ENCODE results near the gene SMG6. TPM values are rescaled to one million over a fixed set of nuclear protein-coding genes. Genes with fewer than 3 reads are reported as not detected.

The SMG6 gene
- total RNA-seq, 2 experiments from 2014 or later = 39.3 to 39.7 TPM

GRCh38 chr17:2239170-2239551, 64.4 kb downstream of the SMG6 start:
- CTCF ChIA-PET = no interaction called here

DNA sequence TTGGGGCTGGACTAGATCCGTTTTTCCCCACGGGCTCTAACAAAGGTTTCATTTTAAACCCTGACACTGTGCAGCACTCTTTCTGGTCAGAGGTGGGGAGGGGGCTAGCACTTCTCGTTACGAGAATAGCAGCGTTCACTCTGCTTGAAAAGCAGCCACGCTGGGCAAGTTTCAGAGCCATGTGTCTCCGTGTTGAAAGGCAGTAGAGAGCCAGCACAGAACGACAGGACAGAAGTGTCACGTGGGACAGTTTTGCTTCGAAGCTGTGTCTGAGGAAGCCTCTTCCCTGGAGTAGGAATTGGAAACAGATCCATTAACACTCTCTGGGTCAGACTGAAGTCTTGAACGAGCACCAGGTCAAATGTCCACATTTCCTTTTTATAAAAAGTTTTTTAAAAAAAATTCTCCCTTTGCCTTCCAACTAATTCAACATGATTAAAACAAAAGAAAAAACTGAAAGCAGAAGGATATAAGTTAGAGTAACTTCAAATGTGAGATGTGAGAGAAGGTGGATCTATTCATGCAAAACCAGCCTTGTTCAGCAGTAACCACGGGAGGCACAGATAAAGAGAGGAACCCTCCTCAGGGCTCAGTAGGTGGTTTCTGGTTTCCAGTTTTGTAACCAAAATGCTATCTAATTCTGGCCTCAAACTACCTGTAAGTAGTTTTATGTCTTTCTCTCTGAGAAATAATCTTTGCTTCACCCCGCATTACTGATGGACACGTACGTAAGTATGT, 65.0 kb downstream of the SMG6 start:
- ATAC-seq (ENCODE audit: poor library complexity) = no peak
- ChIA-PET CTCF (interaction anchor here (1.3 kb wide), 1 partner anchor 180 kb away, joined by 6 read pairs; no protein-coding TSS in a partner anchor), POLR2A (no interaction called here)
- Mint-ChIP-seq H3K27me3 (no peaks in the 10 kb centered on the region), H3K36me3 (ENCODE audit: low read depth) (peaks cover 77% of the 10 kb centered on the region), H3K9me3 (no peaks in the 10 kb centered on the region), H3K4me3 (no peak overlapping the region), H3K4me1 (ENCODE audit: low read depth) (peaks cover 11% of the 10 kb centered on the region), H3K27ac (no peak overlapping the region)
- no peak for DNase-seq
- intact Hi-C loops (cut with DNase I, micrococcal nuclease) = no loop called here
- no peak overlapping the region for H3K27ac ChIP-seq (ENCODE audit: low read depth in 1 of 2, low read length in 2 of 2)
- no peaks in the 10 kb centered on the region for H3K9me3 ChIP-seq (ENCODE audit: control insufficient read depth in 1 of 2, insufficient read depth in 1 of 2, low read length in 2 of 2)
- H3K4me3 ChIP-seq (ENCODE audit: low read length) = no peak overlapping the region
- no peak for TF ChIP-seq CTCF (IDR thresholded peaks at IDR 0.05)
- H3K4me1 ChIP-seq (ENCODE audit: insufficient read depth, low read length) = peaks cover 8% of the 10 kb centered on the region
- peaks cover 71% of the 10 kb centered on the region for H3K36me3 ChIP-seq (ENCODE audit: insufficient read depth, low read length)
- H3K27me3 ChIP-seq (ENCODE audit: control insufficient read depth in 1 of 2, insufficient read depth in 2 of 2, low read length in 2 of 2) = no peaks in the 10 kb centered on the region

More at GRCh38 chr17:2239170-2239551, 64.4 kb downstream of the SMG6 start:
- intact Hi-C loops (cut with DNase I, micrococcal nuclease) = no loop called here
- no peak overlapping the region for H3K4me3 Mint-ChIP-seq
- DNase-seq = no peak
- no peaks in the 10 kb centered on the region for H3K27me3 ChIP-seq (ENCODE audit: control insufficient read depth in 1 of 2, insufficient read depth in 2 of 2, low read length in 2 of 2)
- no peak for ATAC-seq (ENCODE audit: poor library complexity)
- no peaks in the 10 kb centered on the region for H3K9me3 Mint-ChIP-seq
- H3K4me1 Mint-ChIP-seq (ENCODE audit: low read depth) = peaks cover 14% of the 10 kb centered on the region
- H3K4me3 ChIP-seq (ENCODE audit: low read length) = no peak overlapping the region
- peaks cover 82% of the 10 kb centered on the region for H3K36me3 Mint-ChIP-seq (ENCODE audit: low read depth)
- no peaks in the 10 kb centered on the region for H3K27me3 Mint-ChIP-seq
- no peak overlapping the region for H3K27ac Mint-ChIP-seq
- H3K4me1 ChIP-seq (ENCODE audit: insufficient read depth, low read length) = peaks cover 8% of the 10 kb centered on the region
- POLR2A ChIA-PET = no interaction called here
- H3K27ac ChIP-seq (ENCODE audit: low read depth in 1 of 2, low read length in 2 of 2) = no peak overlapping the region
- TF ChIP-seq CTCF (IDR thresholded peaks at IDR 0.05) = no peak
- H3K36me3 ChIP-seq (ENCODE audit: insufficient read depth, low read length) = peaks cover 72% of the 10 kb centered on the region
- no peaks in the 10 kb centered on the region for H3K9me3 ChIP-seq (ENCODE audit: control insufficient read depth in 1 of 2, insufficient read depth in 1 of 2, low read length in 2 of 2)

DNA sequence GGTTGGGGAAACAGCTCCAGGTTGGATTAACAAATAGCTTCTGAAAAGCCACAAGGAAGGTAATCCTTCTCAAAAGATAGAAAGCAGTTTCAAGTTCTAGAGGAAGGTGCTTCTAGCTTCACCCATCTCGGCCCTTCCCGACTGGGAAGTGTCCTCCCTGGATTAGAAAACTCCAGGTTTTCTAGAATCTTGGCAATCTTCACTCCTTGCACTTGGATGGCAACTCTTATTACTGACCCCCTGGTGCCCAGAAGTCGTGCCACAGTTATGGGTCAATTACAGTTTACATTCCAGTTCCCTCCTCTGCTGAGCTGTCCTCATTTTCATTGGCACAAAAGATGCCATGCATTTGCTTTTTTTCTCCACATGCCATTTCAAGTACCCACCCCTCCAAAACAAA, 65.6 kb downstream of the SMG6 start:
- ChIA-PET CTCF (interaction anchor here (1.3 kb wide), 1 partner anchor 180 kb away, joined by 6 read pairs; no protein-coding TSS in a partner anchor), POLR2A (no interaction called here)
- Mint-ChIP-seq H3K36me3 (ENCODE audit: low read depth) (peaks cover 74% of the 10 kb centered on the region), H3K27ac (no peak overlapping the region), H3K9me3 (no peaks in the 10 kb centered on the region), H3K4me3 (no peak overlapping the region), H3K27me3 (no peaks in the 10 kb centered on the region), H3K4me1 (ENCODE audit: low read depth) (peaks cover 11% of the 10 kb centered on the region)
- no peak overlapping the region for H3K4me3 ChIP-seq (ENCODE audit: low read length)
- H3K9me3 ChIP-seq (ENCODE audit: control insufficient read depth in 1 of 2, insufficient read depth in 1 of 2, low read length in 2 of 2) = no peaks in the 10 kb centered on the region
- H3K27me3 ChIP-seq (ENCODE audit: control insufficient read depth in 1 of 2, insufficient read depth in 2 of 2, low read length in 2 of 2) = no peaks in the 10 kb centered on the region
- no peak for ATAC-seq (ENCODE audit: poor library complexity)
- DNase-seq = no peak
- no peak for TF ChIP-seq CTCF (IDR thresholded peaks at IDR 0.05)
- H3K27ac ChIP-seq (ENCODE audit: low read depth in 1 of 2, low read length in 2 of 2) = no peak overlapping the region
- H3K4me1 ChIP-seq (ENCODE audit: insufficient read depth, low read length) = peaks cover 8% of the 10 kb centered on the region
- H3K36me3 ChIP-seq (ENCODE audit: insufficient read depth, low read length) = peaks cover 70% of the 10 kb centered on the region
- intact Hi-C loops (cut with DNase I, micrococcal nuclease) = no loop called here

All from CD4-positive, alpha-beta T cell (primary cell).